ENCODE results near the gene AMMECR1.

DNA sequence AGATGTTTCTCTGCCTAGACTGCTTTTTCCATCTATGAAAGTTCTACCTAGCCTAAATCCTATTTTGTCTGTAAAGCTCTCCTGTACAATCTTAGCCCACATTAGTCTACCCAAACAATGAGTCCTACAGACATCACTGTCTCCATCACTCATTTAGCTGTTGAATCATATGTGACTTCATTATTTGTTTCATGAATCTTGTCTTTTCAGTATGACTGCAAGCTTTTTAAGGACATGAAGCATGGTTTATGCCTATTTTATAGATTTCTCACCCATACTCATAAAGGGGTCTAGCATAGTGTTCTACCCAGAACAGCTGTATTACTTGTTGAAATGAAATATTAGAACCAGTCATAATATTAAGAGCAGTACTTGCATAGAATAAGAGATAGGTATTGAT lies 13.0 kb downstream of the AMMECR1 start:
- TF ChIP-seq, protein P1, sequence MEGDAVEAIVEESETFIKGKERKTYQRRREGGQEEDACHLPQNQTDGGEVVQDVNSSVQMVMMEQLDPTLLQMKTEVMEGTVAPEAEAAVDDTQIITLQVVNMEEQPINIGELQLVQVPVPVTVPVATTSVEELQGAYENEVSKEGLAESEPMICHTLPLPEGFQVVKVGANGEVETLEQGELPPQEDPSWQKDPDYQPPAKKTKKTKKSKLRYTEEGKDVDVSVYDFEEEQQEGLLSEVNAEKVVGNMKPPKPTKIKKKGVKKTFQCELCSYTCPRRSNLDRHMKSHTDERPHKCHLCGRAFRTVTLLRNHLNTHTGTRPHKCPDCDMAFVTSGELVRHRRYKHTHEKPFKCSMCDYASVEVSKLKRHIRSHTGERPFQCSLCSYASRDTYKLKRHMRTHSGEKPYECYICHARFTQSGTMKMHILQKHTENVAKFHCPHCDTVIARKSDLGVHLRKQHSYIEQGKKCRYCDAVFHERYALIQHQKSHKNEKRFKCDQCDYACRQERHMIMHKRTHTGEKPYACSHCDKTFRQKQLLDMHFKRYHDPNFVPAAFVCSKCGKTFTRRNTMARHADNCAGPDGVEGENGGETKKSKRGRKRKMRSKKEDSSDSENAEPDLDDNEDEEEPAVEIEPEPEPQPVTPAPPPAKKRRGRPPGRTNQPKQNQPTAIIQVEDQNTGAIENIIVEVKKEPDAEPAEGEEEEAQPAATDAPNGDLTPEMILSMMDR (conservative IDR thresholded peaks at IDR 0.05; ENCODE audit: low read depth, low read length) = no peak
- TF ChIP-seq, protein P2, sequence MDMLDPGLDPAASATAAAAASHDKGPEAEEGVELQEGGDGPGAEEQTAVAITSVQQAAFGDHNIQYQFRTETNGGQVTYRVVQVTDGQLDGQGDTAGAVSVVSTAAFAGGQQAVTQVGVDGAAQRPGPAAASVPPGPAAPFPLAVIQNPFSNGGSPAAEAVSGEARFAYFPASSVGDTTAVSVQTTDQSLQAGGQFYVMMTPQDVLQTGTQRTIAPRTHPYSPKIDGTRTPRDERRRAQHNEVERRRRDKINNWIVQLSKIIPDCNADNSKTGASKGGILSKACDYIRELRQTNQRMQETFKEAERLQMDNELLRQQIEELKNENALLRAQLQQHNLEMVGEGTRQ (IDR thresholded peaks at IDR 0.05; ENCODE audit: low read depth, low read length) = no peak
- TF ChIP-seq, protein P3, sequence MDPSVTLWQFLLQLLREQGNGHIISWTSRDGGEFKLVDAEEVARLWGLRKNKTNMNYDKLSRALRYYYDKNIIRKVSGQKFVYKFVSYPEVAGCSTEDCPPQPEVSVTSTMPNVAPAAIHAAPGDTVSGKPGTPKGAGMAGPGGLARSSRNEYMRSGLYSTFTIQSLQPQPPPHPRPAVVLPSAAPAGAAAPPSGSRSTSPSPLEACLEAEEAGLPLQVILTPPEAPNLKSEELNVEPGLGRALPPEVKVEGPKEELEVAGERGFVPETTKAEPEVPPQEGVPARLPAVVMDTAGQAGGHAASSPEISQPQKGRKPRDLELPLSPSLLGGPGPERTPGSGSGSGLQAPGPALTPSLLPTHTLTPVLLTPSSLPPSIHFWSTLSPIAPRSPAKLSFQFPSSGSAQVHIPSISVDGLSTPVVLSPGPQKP (IDR thresholded peaks at IDR 0.05; ENCODE audit: borderline replicate concordance, low read depth, low read length) = no peak
- TF ChIP-seq BHLHE40 (IDR thresholded peaks at IDR 0.05; ENCODE audit: low read depth, low read length) = no peak
- TF ChIP-seq MAFK (IDR thresholded peaks at IDR 0.05; ENCODE audit: low read depth, low read length) = no peak
- TF ChIP-seq RCOR1 (IDR thresholded peaks at IDR 0.05; ENCODE audit: insufficient replicate concordance, low read length) = no peak
- no peak for TF ChIP-seq MXI1 (IDR thresholded peaks at IDR 0.05; ENCODE audit: borderline replicate concordance, low read depth, low read length)
- TF ChIP-seq MAZ (IDR thresholded peaks at IDR 0.05; ENCODE audit: borderline replicate concordance, low read depth, low read length) = no peak
